Caco-2 (cell line): ENCODE measurements around the gene CEP131. TPM values are rescaled to one million over a fixed set of nuclear protein-coding genes. Genes with fewer than 3 reads are reported as not detected.

Experiments used
- BruUV-seq: library from RNA; stranded (reverse); fragments of 400-500 nt; replicated peaks from 2 replicates; lab custom pipeline; 2021; lab: Mats Ljungman, UMichigan
- CTCF ChIA-PET: fragments of 300-600 bp; sonication (Branson Sonifier 250); formaldehyde crosslinking; loops from one replicate; lab custom pipeline; 2022; ENCODE audit warnings: antibody characterized with exemption; lab: Charles Lee
- POLR2A ChIA-PET: fragments of 300-600 bp; sonication (Branson Sonifier 250); formaldehyde crosslinking; loops from one replicate; lab custom pipeline; 2022; ENCODE audit warnings: antibody characterized with exemption; lab: Charles Lee
- DNase-seq, 2 experiments: peaks; one replicate each; pipeline versions ENCODE4 v3.0.0 to v3.0.0-alpha.2; 2020 to 2022
- H3K27me3 ChIP-seq: replicated peaks from 2 replicates; pipeline ENCODE4 v1.6.0; 2011; ENCODE audit warnings: low read length; ENCODE audit not compliant: control insufficient read depth, insufficient read depth
- H3K36me3 ChIP-seq: 2 replicates; pipeline ENCODE4 v1.5.1; 2011; ENCODE audit warnings: low read length; ENCODE audit not compliant: control insufficient read depth, insufficient read depth
- H3K4me1 ChIP-seq: fragments of 250-450 bp; sonication (Bioruptor Pico); 2 replicates; pipeline ENCODE4 v1.5.1; 2020; ENCODE audit warnings: mild to moderate bottlenecking
- H3K4me3 ChIP-seq: 2 replicates; pipeline ENCODE4 v1.5.1; 2011; ENCODE audit warnings: low read depth, mild to moderate bottlenecking, control low read depth, low read length
- H3K9me3 ChIP-seq: fragments of 250-450 bp; sonication (Bioruptor Pico); 2 replicates; pipeline ENCODE4 v1.5.1; 2020; ENCODE audit warnings: mild to moderate bottlenecking, moderate library complexity
- H3K27ac Mint-ChIP-seq: one replicate; pipeline ENCODE4 v1.8.0; 2022; ENCODE audit warnings: mixed read lengths; ENCODE audit not compliant: unreplicated experiment
- H3K27me3 Mint-ChIP-seq: one replicate; pipeline ENCODE4 v1.8.0; 2022; ENCODE audit warnings: mixed read lengths; ENCODE audit not compliant: insufficient read depth, unreplicated experiment
- H3K36me3 Mint-ChIP-seq: one replicate; pipeline ENCODE4 v1.8.0; 2022; ENCODE audit warnings: mild to moderate bottlenecking, mixed read lengths; ENCODE audit not compliant: insufficient read depth, unreplicated experiment
- H3K4me1 Mint-ChIP-seq: one replicate; pipeline ENCODE4 v1.8.0; 2022; ENCODE audit warnings: low read depth, mixed read lengths; ENCODE audit not compliant: unreplicated experiment
- H3K4me3 Mint-ChIP-seq: one replicate; pipeline ENCODE4 v1.8.0; 2022; ENCODE audit warnings: mild to moderate bottlenecking, moderate library complexity, mixed read lengths; ENCODE audit not compliant: unreplicated experiment
- H3K9me3 Mint-ChIP-seq: one replicate; pipeline ENCODE4 v1.8.0; 2022; ENCODE audit warnings: mixed read lengths; ENCODE audit not compliant: unreplicated experiment
- intact Hi-C: fragments of 100-400 bp; cut with micrococcal nuclease; formaldehyde crosslinking; loops from one replicate; pipeline ENCODE4 v1.10.0; 2022; ENCODE audit not compliant: unreplicated experiment
- total RNA-seq: library from RNA; stranded (reverse); gene quantifications from 2 replicates; pipeline ENCODE4 v1.2.3, GENCODE V29; 2022
- TF ChIP-seq, protein P1 (sequence below), 2 experiments: fragments of 200-600 bp in 1 of 2; IDR thresholded peaks; 1 replicate in 1 of 2; 2 replicates in 1 of 2; pipeline versions ENCODE4 v1.5.1 to v1.8.0; 2011 to 2022; ENCODE audit warnings: antibody characterized with exemption in 1 of 2, control low read depth in 1 of 2, inconsistent platforms in 1 of 2, low read depth in 1 of 2, low read length in 1 of 2, mild to moderate bottlenecking in 1 of 2, moderate library complexity in 1 of 2; ENCODE audit not compliant: insufficient read depth in 1 of 2, severe bottlenecking in 1 of 2, unreplicated experiment in 1 of 2

The CEP131 gene
- total RNA-seq, 1 experiment from 2014 or later, result 28.4 TPM

DNA sequence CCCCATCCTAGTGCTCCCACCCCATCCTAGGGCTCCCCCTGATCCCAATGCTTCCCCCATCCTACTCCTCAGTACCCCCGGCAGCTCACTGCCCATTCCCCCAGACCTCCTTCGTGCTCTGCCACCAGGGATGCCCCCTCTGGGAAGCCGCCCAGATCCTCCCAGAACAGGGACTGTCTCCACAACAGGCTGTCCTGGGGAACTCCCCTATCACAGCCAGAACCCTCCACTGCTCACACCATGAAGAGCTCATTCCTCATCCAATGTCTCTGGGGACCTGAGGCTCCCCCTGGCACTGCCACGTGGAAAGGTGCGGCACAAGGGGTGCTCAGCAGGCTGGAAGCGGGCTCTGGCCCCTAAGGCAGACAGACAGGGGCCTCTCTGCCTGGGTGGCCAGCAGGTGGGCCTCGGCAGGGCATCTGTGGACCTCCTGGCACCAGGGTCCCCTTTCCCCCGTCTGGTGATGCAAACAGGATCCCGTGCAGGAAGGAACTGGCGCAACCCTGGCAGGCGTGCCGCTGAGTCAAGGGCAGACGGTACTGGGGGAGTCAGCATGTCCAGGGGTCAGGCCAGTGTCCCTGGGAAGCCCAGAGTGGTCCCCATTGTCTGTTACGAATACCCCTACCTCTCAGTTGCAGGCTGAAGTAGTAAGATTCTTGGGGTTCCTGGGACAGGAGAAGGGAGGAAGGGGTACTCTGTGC is 72.2 kb downstream of the CEP131 start:
- H3K27me3 ChIP-seq, result no peaks in the 10 kb centered on the region
- H3K36me3 ChIP-seq, result no peaks in the 10 kb centered on the region
- no peaks in the 10 kb centered on the region for H3K36me3 Mint-ChIP-seq
- no peaks in the 10 kb centered on the region for H3K27me3 Mint-ChIP-seq
- H3K27ac Mint-ChIP-seq, result no peak overlapping the region
- ChIA-PET POLR2A (interaction anchor here (0.7 kb wide), 1 partner anchor 334 kb away, joined by 24 read pairs; no protein-coding TSS in a partner anchor), CTCF (no interaction called here)
- DNase-seq, result no peak
- H3K4me3 Mint-ChIP-seq, result no peak overlapping the region
- H3K4me1 Mint-ChIP-seq, result no peaks in the 10 kb centered on the region
- H3K4me3 ChIP-seq, result no peak overlapping the region
- no peaks in the 10 kb centered on the region for H3K9me3 Mint-ChIP-seq
- BruUV-seq, result no TSS peak
- TF ChIP-seq, protein P1, sequence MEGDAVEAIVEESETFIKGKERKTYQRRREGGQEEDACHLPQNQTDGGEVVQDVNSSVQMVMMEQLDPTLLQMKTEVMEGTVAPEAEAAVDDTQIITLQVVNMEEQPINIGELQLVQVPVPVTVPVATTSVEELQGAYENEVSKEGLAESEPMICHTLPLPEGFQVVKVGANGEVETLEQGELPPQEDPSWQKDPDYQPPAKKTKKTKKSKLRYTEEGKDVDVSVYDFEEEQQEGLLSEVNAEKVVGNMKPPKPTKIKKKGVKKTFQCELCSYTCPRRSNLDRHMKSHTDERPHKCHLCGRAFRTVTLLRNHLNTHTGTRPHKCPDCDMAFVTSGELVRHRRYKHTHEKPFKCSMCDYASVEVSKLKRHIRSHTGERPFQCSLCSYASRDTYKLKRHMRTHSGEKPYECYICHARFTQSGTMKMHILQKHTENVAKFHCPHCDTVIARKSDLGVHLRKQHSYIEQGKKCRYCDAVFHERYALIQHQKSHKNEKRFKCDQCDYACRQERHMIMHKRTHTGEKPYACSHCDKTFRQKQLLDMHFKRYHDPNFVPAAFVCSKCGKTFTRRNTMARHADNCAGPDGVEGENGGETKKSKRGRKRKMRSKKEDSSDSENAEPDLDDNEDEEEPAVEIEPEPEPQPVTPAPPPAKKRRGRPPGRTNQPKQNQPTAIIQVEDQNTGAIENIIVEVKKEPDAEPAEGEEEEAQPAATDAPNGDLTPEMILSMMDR (IDR thresholded peaks at IDR 0.05; ENCODE audit: insufficient read depth in 1 of 2, low read depth in 1 of 2, low read length in 1 of 2, severe bottlenecking in 1 of 2, unreplicated experiment in 1 of 2), result no peak
- no peaks in the 10 kb centered on the region for H3K9me3 ChIP-seq
- intact Hi-C loops, result no loop called here
- H3K4me1 ChIP-seq, result no peaks in the 10 kb centered on the region

DNA sequence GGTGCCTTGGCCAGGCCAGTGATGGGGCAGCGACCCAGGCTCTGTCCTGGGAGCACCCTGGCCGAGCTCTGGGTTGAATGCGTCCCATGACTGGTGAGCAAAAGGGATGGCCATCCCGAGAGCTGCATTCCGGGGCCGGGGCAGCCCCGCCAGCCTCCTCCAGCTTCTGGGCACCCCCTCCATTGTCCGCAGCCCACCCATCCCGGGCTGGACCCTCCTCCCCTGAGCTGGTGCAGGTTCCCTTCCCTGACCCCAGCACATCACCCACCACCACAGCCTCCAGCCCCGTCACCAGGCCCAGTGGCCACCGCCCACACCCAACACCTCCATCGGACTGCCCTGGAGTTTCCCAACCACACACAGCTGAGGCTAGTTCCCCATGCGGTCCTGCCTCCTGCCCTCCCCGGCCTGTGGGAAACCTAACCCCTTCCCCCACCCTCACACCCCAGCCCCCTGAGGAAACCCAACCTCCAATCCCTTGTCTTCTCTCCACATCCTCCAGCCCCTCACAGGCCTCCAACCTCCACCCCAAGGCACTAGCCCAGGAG is 73.7 kb downstream of the CEP131 start:
- ChIA-PET POLR2A (no interaction called here), CTCF (no interaction called here)
- H3K27me3 ChIP-seq, result no peaks in the 10 kb centered on the region
- no peak for DNase-seq
- H3K4me3 Mint-ChIP-seq, result no peak overlapping the region
- H3K4me1 Mint-ChIP-seq, result no peaks in the 10 kb centered on the region
- no peaks in the 10 kb centered on the region for H3K36me3 ChIP-seq
- no peaks in the 10 kb centered on the region for H3K27me3 Mint-ChIP-seq
- no peak overlapping the region for H3K4me3 ChIP-seq
- intact Hi-C loops, result no loop called here
- TF ChIP-seq, protein P1 (IDR thresholded peaks at IDR 0.05; ENCODE audit: insufficient read depth in 1 of 2, low read depth in 1 of 2, low read length in 1 of 2, severe bottlenecking in 1 of 2, unreplicated experiment in 1 of 2), result no peak
- H3K4me1 ChIP-seq, result no peaks in the 10 kb centered on the region
- H3K9me3 ChIP-seq, result no peaks in the 10 kb centered on the region
- no peak overlapping the region for H3K27ac Mint-ChIP-seq
- H3K9me3 Mint-ChIP-seq, result no peaks in the 10 kb centered on the region
- H3K36me3 Mint-ChIP-seq, result no peaks in the 10 kb centered on the region
- BruUV-seq, result no TSS peak

- no peak for DNase-seq
- no peak overlapping the region for H3K4me3 ChIP-seq
- BruUV-seq, result no TSS peak
- no peaks in the 10 kb centered on the region for H3K4me1 ChIP-seq
- TF ChIP-seq, protein P1 (IDR thresholded peaks at IDR 0.05; ENCODE audit: insufficient read depth in 1 of 2, low read depth in 1 of 2, low read length in 1 of 2, severe bottlenecking in 1 of 2, unreplicated experiment in 1 of 2), result no peak
- H3K27me3 ChIP-seq, result no peaks in the 10 kb centered on the region
- H3K4me3 Mint-ChIP-seq, result no peak overlapping the region
- CTCF ChIA-PET, result interaction anchor here (0.7 kb wide), 1 partner anchor 19 kb away, joined by 3 read pairs; no protein-coding TSS in a partner anchor
- H3K27me3 Mint-ChIP-seq, result no peaks in the 10 kb centered on the region
- no peaks in the 10 kb centered on the region for H3K9me3 Mint-ChIP-seq
- POLR2A ChIA-PET, result no interaction called here
- H3K9me3 ChIP-seq, result no peaks in the 10 kb centered on the region
- no peaks in the 10 kb centered on the region for H3K36me3 ChIP-seq
- H3K36me3 Mint-ChIP-seq, result no peaks in the 10 kb centered on the region
- H3K4me1 Mint-ChIP-seq, result no peaks in the 10 kb centered on the region
- intact Hi-C loops, result no loop called here
- H3K27ac Mint-ChIP-seq, result no peak overlapping the region
These were observed 74.2 kb downstream of the CEP131 start for GRCh38 chr17:81148571-81148970.
